Measurements from ENCODE around the gene EFS. TPM values are rescaled to one million over a fixed set of nuclear protein-coding genes. Genes with fewer than 3 reads are reported as not detected.

Gene EFS
- total RNA-seq, 2 experiments from 2014 or later, result not detected

DNA sequence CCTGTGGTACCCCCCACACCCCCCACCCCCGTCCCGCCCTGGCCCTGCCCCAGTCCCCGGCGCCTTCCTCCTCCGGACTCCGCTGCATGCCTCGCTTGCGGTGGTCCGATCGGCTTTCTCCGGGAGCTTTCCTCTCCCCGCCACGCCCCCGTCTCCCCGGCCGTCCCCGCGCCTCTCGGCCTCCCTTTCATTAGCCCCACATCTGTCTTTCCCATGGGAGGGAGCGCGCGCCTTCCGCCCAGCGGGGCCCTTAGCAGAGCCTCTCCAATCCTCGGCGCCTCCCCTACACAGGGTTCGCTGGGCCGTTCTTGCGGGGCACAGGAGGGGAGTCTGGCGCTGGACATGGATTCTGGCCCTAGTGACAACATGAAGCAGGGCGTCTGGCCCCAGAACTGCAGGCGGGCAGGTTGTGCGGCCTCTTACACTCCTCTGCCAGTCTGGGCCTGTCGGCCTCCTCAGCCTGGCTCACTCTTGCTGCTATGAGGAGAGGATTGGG, 1.5 kb upstream of the EFS start:
- Histone ChIP-seq H3K4me2 (ENCODE audit: low read length) (no peak overlapping the region), H3K4me1 (ENCODE audit: insufficient read depth, low read length, poor library complexity, severe bottlenecking) (no peaks in the 10 kb centered on the region), H4K20me1 (ENCODE audit: insufficient read depth, low read length) (no peaks in the 10 kb centered on the region), H3K9me3 (ENCODE audit: low read length) (no peaks in the 10 kb centered on the region), H3K9me2 (ENCODE audit: insufficient read depth, low read length) (no peaks in the 10 kb centered on the region), H3K79me2 (ENCODE audit: insufficient read depth, low read depth, low read length) (no peaks in the 10 kb centered on the region), H3K36me3 (ENCODE audit: insufficient read depth, low read length) (no peaks in the 10 kb centered on the region), H2AFZ (ENCODE audit: low read length) (no peak overlapping the region), H3K4me3 (ENCODE audit: low read depth, low read length, poor library complexity, severe bottlenecking) (no peak overlapping the region), H3K27ac (ENCODE audit: low read depth, low read length, poor library complexity, severe bottlenecking) (no peak overlapping the region)
- TF ChIP-seq CTCF (conservative IDR thresholded peaks at IDR 0.05; ENCODE audit: low read length), result no peak
- TF ChIP-seq EZH2phosphoT487 (IDR thresholded peaks at IDR 0.05; ENCODE audit: borderline replicate concordance, low read depth, low read length), result no peak
- ChIA-PET CTCF (ENCODE audit: unreplicated experiment) (no interaction called here), POLR2A (no interaction called here)
- BruUV-seq (replicated peaks), result no TSS peak
- intact Hi-C loops (cut with micrococcal nuclease; ENCODE audit: unreplicated experiment), result no loop called here
- no peak for DNase-seq (ENCODE audit: low spot score)

DNA sequence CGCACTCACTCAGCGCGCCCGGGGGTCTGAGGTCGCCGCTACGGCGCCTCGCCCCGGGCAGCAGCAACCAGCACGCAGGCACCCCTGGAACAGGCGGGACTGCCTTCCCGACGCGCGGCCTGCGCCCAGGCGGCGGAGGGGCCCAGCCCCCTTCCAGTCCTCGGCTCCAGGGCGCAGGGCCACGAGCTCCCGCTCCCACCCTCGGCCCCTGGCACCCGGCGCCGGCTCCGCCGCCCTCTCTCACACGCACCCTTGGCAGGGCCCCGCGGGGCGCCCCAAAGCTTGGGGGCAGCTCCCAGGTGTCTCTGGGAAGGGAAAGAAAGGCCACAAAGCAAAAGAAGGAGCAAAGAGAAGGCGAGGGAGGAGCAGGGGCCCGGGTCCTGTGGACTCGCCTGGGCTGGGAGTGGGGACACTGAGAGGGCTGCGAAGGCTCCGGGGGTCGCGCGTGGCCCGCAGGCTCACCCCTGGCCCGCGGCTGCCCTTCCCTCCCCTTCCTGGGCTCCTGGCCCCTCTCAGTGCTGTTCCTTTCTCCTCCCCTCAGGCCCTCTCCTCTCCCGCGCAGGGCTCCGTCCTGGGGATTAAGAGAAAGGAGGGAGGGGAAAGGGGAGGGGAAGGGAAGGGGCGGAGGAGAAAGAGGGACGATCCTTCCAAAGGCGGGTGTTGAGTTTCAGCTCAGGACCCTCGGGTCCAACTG, 907 bp upstream of the EFS start:
- Histone ChIP-seq H4K20me1 (ENCODE audit: insufficient read depth, low read length) (no peaks in the 10 kb centered on the region), H3K36me3 (ENCODE audit: insufficient read depth, low read length) (no peaks in the 10 kb centered on the region), H3K79me2 (ENCODE audit: insufficient read depth, low read depth, low read length) (no peaks in the 10 kb centered on the region), H3K9me2 (ENCODE audit: insufficient read depth, low read length) (no peaks in the 10 kb centered on the region), H3K9me3 (ENCODE audit: low read length) (no peaks in the 10 kb centered on the region), H3K4me1 (ENCODE audit: insufficient read depth, low read length, poor library complexity, severe bottlenecking) (no peaks in the 10 kb centered on the region), H2AFZ (ENCODE audit: low read length) (no peak overlapping the region), H3K27ac (ENCODE audit: low read depth, low read length, poor library complexity, severe bottlenecking) (no peak overlapping the region), H3K4me3 (ENCODE audit: low read depth, low read length, poor library complexity, severe bottlenecking) (no peak overlapping the region), H3K4me2 (ENCODE audit: low read length) (no peak overlapping the region)
- no TSS peak for BruUV-seq (replicated peaks)
- ChIA-PET CTCF (ENCODE audit: unreplicated experiment) (no interaction called here), POLR2A (no interaction called here)
- intact Hi-C loops (cut with micrococcal nuclease; ENCODE audit: unreplicated experiment), result no loop called here
- TF ChIP-seq EZH2phosphoT487 (IDR thresholded peaks at IDR 0.05; ENCODE audit: borderline replicate concordance, low read depth, low read length) (no peak), CTCF (conservative IDR thresholded peaks at IDR 0.05; ENCODE audit: low read length) (no peak)
- DNase-seq (ENCODE audit: low spot score), result no peak

Measured in OCI-LY7 (cell line).